Natural killer cell (primary cell): ENCODE results near the gene ICA1. TPM values are rescaled to one million over a fixed set of nuclear protein-coding genes. Genes with fewer than 3 reads are reported as not detected.

ENCODE experiments used
- ATAC-seq, 3 donors: fragments of 150-1000 bp in 2 of 3; fragments of 200-7000 bp in 1 of 3; cut with Tn5 transposase; 1 replicate in 1 of 3; 2 replicates in 2 of 3; pipeline ENCODE4 v1.10.0; 2021; ENCODE audit warnings: mild to moderate bottlenecking in 2 of 3, moderate library complexity in 2 of 3
- DNase-seq, 2 donors: peaks; one replicate each; pipeline versions ENCODE4 v3.0.0 to v3.0.0-alpha.2; 2013 to 2021; ENCODE audit warnings: mixed read lengths in 1 of 2
- H3K27ac ChIP-seq: one replicate; pipeline ENCODE4 v1.5.1; 2013; ENCODE audit warnings: mild to moderate bottlenecking, low read length
- H3K27me3 ChIP-seq: one replicate; pipeline ENCODE4 v1.6.1; 2013; ENCODE audit warnings: low read length; ENCODE audit not compliant: control insufficient read depth, insufficient read depth
- H3K36me3 ChIP-seq: one replicate; pipeline ENCODE4 v1.6.1; 2013; ENCODE audit warnings: low read length; ENCODE audit not compliant: control insufficient read depth, insufficient read depth
- H3K4me1 ChIP-seq: one replicate; pipeline ENCODE4 v1.6.1; 2013; ENCODE audit warnings: low read length; ENCODE audit not compliant: control insufficient read depth, insufficient read depth
- H3K4me3 ChIP-seq: one replicate; pipeline ENCODE4 v1.5.1; 2013; ENCODE audit warnings: low read length
- H3K9me3 ChIP-seq: one replicate; pipeline ENCODE4 v1.6.1; 2013; ENCODE audit warnings: low read length; ENCODE audit not compliant: control insufficient read depth, insufficient read depth
- H3K27ac Mint-ChIP-seq, 2 donors: one replicate each; pipeline ENCODE4 v1.8.0; 2022; ENCODE audit warnings: mild to moderate bottlenecking in 2 of 2, mixed read lengths in 2 of 2, moderate library complexity in 1 of 2
- H3K27me3 Mint-ChIP-seq, 2 donors: one replicate each; pipeline ENCODE4 v1.8.0; 2022; ENCODE audit warnings: low read depth in 2 of 2, mixed read lengths in 2 of 2
- H3K36me3 Mint-ChIP-seq: one replicate; pipeline ENCODE4 v1.8.0; 2022; ENCODE audit warnings: mixed read lengths
- H3K4me1 Mint-ChIP-seq, 2 donors: one replicate each; pipeline ENCODE4 v1.8.0; 2022; ENCODE audit warnings: mixed read lengths in 2 of 2
- H3K4me3 Mint-ChIP-seq: one replicate; pipeline ENCODE4 v1.8.0; 2022; ENCODE audit warnings: mild to moderate bottlenecking, moderate library complexity, mixed read lengths
- H3K9me3 Mint-ChIP-seq, 2 donors: one replicate each; pipeline ENCODE4 v1.8.0; 2022; ENCODE audit warnings: mixed read lengths in 2 of 2
- CTCF ChIP-seq: fragments of 200-600 bp; IDR thresholded peaks from one replicate; pipeline ENCODE4 v1.8.0; 2022; ENCODE audit warnings: antibody characterized with exemption
- WGBS: methylation state at CpG from one replicate; pipeline ENCODE4 v1.1.7; 2013; ENCODE audit warnings: missing lambda C conversion rate; ENCODE audit not compliant: insufficient coverage; 5-methylcytosine and 5-hydroxymethylcytosine counted together
- intact Hi-C: fragments of 100-400 bp; cut with micrococcal nuclease; formaldehyde crosslinking; loops from one replicate; pipeline ENCODE4 v1.14.2; 2022
- total RNA-seq, 4 donors: library from RNA; stranded (reverse); fragments of 120-200 nt in 1 of 4; gene quantifications; one replicate each; pipeline versions ENCODE4 v1.2.3 to v1.2.4, GENCODE V29; 2013 to 2022

The ICA1 gene
- total RNA-seq, 3 donors from 2014 or later (not counting 1 experiment from before 2014, with no cell fraction given): 0.75 to 1.9 (median 1.4) TPM

- H3K4me1 Mint-ChIP-seq: peaks cover 5 to 6% of the 10 kb centered on the region in 2 donors
- H3K4me3 Mint-ChIP-seq: no peak overlapping the region
- H3K9me3 ChIP-seq: no peaks in the 10 kb centered on the region
- no peak for ATAC-seq
- intact Hi-C loops: no loop called here
- WGBS: 91% methylated on average over 5 of the region's 5 CpGs
- peaks cover 2% of the 10 kb centered on the region for H3K27me3 ChIP-seq
- H3K4me1 ChIP-seq: no peaks in the 10 kb centered on the region
- TF ChIP-seq CTCF: no peak
- H3K36me3 Mint-ChIP-seq: no peaks in the 10 kb centered on the region
- H3K4me3 ChIP-seq: no peak overlapping the region
- no peak overlapping the region for H3K27ac ChIP-seq
- H3K27me3 Mint-ChIP-seq: peaks cover 7 to 15% of the 10 kb centered on the region in 2 donors
- no peak for DNase-seq
- H3K27ac Mint-ChIP-seq: no peak overlapping the region
- no peaks in the 10 kb centered on the region for H3K36me3 ChIP-seq
- H3K9me3 Mint-ChIP-seq: no peaks in the 10 kb centered on the region
Observed at GRCh38 chr7:8221101-8221495, 40.9 kb downstream of the ICA1 start.

DNA sequence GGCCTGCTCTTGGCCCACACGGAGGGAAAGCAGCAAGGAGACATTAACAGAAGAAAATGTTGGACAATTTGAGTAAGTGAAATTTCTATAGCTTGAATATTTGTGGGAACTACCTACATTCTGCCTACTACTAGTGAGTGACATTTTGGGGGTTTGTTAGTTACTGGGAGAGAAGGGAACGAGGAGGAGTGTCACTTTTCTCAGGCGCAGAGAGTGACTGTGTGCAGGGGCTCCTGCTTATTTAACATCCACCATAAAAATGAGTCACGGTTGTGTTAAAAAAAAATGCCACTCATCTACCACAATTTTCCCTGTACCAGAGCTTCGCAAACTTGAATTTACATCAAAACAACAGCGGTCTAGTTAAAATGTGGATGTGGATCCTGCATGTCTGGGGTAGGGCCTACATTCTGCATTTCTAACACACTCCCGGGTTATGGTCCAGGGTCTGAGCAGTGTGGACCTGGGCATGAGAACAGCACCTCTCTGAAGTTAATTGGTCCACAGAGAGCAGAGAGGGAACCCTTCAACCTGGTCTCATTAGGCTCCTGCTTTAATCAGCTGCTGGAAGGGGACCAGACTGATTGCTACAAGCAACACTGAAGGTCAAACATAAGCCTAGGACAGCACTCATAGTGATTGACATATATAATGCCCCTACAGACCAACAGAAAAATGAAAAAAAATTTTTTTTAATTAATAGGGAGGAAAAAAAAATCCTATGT is 41.4 kb downstream of the ICA1 start:
- WGBS: 97% methylated on average over 6 of the region's 7 CpGs
- TF ChIP-seq CTCF: no peak
- peaks cover 5 to 6% of the 10 kb centered on the region in 2 donors for H3K4me1 Mint-ChIP-seq
- peaks cover 2% of the 10 kb centered on the region for H3K27me3 ChIP-seq
- no peaks in the 10 kb centered on the region for H3K9me3 Mint-ChIP-seq
- no peaks in the 10 kb centered on the region for H3K4me1 ChIP-seq
- intact Hi-C loops: no loop called here
- no peak overlapping the region for H3K27ac ChIP-seq
- H3K9me3 ChIP-seq: no peaks in the 10 kb centered on the region
- H3K36me3 ChIP-seq: no peaks in the 10 kb centered on the region
- ATAC-seq (no peak), DNase-seq (no peak)
- H3K36me3 Mint-ChIP-seq: no peaks in the 10 kb centered on the region
- no peak overlapping the region for H3K4me3 Mint-ChIP-seq
- peaks cover 7 to 12% of the 10 kb centered on the region in 2 donors for H3K27me3 Mint-ChIP-seq
- no peak overlapping the region for H3K27ac Mint-ChIP-seq
- no peak overlapping the region for H3K4me3 ChIP-seq

DNA sequence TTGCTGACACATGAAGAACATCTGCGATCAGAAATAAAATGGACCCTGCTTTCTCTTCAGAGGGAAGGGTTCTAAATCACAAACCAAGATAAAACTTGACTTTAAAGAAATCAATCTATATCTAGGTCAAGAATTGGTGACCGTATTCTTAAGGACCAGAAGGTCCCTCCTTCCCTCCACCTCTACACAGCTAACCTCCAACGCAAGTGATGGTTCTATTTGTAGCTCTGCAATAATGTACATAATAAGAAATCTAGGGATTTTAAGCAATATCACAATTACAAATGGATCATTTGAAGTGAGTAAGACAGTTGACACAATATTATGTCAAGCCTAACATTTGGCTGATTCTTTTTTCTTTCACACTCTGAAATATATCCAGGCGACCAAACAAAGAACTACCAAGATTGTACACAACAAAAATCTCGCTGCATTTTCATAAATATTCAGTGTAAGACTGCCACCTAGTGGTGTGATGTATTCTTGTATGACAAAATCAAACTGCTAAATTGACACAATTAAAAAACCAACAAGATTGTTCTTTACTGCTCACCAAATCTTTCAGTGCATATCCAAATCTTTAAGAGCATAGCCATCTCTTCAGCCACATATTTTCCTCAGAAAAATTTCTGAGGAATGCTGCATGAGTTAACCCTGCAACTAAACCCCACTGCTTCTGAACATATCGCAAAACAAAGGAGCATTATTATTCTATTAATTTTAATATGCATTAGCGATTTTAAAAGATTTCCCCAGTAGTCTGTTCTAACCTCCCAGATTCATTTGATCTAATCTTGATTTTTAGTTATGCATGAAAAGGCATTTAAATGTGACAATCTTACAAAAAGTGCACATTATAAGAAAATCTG is 44.5 kb downstream of the ICA1 start:
- peaks cover 5 to 6% of the 10 kb centered on the region in 2 donors for H3K4me1 Mint-ChIP-seq
- WGBS: 73% methylated on average over 3 of the region's 7 CpGs
- ATAC-seq: peak; percentile 75 to 79 (median 77)

More for the DNA sequence above, 44.5 kb downstream of the ICA1 start:
- peaks cover 0 to 4% of the 10 kb centered on the region in 2 donors for H3K27me3 Mint-ChIP-seq
- H3K27ac Mint-ChIP-seq: no peak overlapping the region
- H3K4me3 ChIP-seq: no peak overlapping the region
- H3K27ac ChIP-seq: no peak overlapping the region
- H3K4me3 Mint-ChIP-seq: no peak overlapping the region
- no peaks in the 10 kb centered on the region for H3K36me3 Mint-ChIP-seq
- peak in 1 of 2 donors; percentile 86 for DNase-seq
- no peaks in the 10 kb centered on the region for H3K27me3 ChIP-seq
- peak; percentile 81 for TF ChIP-seq CTCF
- no peaks in the 10 kb centered on the region for H3K4me1 ChIP-seq
- no peaks in the 10 kb centered on the region for H3K9me3 ChIP-seq
- intact Hi-C loops: loop anchor here (1.0 to 2.0 kb wide), 4 partner anchors 536 to 1115 kb away; no protein-coding TSS in a partner anchor
- H3K9me3 Mint-ChIP-seq: no peaks in the 10 kb centered on the region
- no peaks in the 10 kb centered on the region for H3K36me3 ChIP-seq
